ENCODE data around the gene DSC1.

DNA sequence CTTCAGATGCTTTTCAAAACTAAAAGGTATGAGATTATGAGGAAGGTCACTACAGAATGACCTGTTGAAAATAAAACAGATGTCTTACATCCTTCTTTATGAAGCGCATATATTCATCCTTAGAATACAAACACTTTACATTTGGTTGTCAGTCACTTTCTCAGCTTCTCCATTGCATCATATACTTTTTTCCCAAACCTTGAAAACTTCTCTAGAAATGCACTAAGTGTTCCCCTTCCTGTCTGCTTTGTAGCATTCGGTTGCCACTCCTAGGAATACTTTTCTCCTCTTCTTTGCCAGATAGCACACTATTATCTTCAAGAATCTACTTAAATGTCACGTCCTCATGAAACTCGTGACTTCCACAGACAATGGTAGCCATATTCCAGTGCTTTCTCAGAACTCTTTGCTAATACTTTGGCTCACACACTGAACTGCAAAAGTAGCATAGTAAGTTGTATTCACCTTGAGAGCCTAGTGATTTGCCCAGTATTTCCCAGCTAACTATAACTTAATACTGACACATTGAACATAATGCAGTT is 27.6 kb downstream of the DSC1 start:
- no peak for TF ChIP-seq CTCF (optimal IDR thresholded peaks at IDR 0.05 in 1 of 3, IDR thresholded peaks at IDR 0.05 in 1 of 3, conservative IDR thresholded peaks at IDR 0.05 in 1 of 3; ENCODE audit: extremely low read depth in 1 of 3, insufficient read depth in 2 of 3, low read length in 3 of 3)
- TF ChIP-seq EZH2 (IDR thresholded peaks at IDR 0.05; ENCODE audit: low read length), result no peak
